MM.1S (cell line): ENCODE measurements around the gene PTPRN2.

ENCODE experiments used
- DNase-seq: peaks from one replicate; pipeline ENCODE4 v3.0.0-alpha.2; 2015
- H2AFZ ChIP-seq: fragments of 300-600 bp; sonication (generic); 2 replicates; pipeline ENCODE4 v1.6.0; 2016; ENCODE audit warnings: antibody characterized with exemption, low read length
- H3F3A ChIP-seq: fragments of 300-600 bp; sonication (generic); 2 replicates; pipeline ENCODE4 v1.6.1; 2016; ENCODE audit warnings: mild to moderate bottlenecking, antibody characterized with exemption, low read length, moderate library complexity, mixed read lengths; ENCODE audit not compliant: insufficient read depth
- H3K27ac ChIP-seq: fragments of 300-600 bp; sonication (generic); 2 replicates; pipeline ENCODE4 v1.5.1; 2016; ENCODE audit warnings: mild to moderate bottlenecking, low read length
- H3K27me3 ChIP-seq: fragments of 300-600 bp; sonication (generic); replicated peaks from 2 replicates; pipeline ENCODE4 v1.6.0; 2016; ENCODE audit warnings: low read length; ENCODE audit not compliant: insufficient read depth
- H3K36me3 ChIP-seq: fragments of 300-600 bp; sonication (generic); replicated peaks from 2 replicates; pipeline ENCODE4 v1.6.1; 2016; ENCODE audit warnings: mild to moderate bottlenecking, low read length, mixed read lengths; ENCODE audit not compliant: insufficient read depth
- H3K4me1 ChIP-seq: fragments of 300-600 bp; sonication (generic); 2 replicates; pipeline ENCODE4 v1.6.1; 2016; ENCODE audit warnings: low read length, mixed read lengths
- H3K4me2 ChIP-seq: fragments of 300-600 bp; sonication (generic); 2 replicates; pipeline ENCODE4 v1.6.0; 2016; ENCODE audit warnings: low read depth, low read length
- H3K4me3 ChIP-seq: fragments of 300-600 bp; sonication (generic); 2 replicates; pipeline ENCODE4 v1.5.1; 2016; ENCODE audit warnings: low read length, mixed read lengths
- H3K79me2 ChIP-seq: fragments of 300-600 bp; sonication (generic); 2 replicates; pipeline ENCODE4 v1.6.1; 2016; ENCODE audit warnings: mixed run types, low read length, mixed read lengths
- H3K9ac ChIP-seq: fragments of 300-600 bp; sonication (generic); 2 replicates; pipeline ENCODE4 v1.6.1; 2016; ENCODE audit warnings: low read length, mixed read lengths
- H3K9me2 ChIP-seq: fragments of 300-600 bp; sonication (generic); replicated peaks from 2 replicates; pipeline ENCODE4 v1.6.1; 2016; ENCODE audit warnings: mild to moderate bottlenecking, low read length, mixed read lengths; ENCODE audit not compliant: insufficient read depth
- H3K9me3 ChIP-seq: fragments of 300-600 bp; sonication (generic); replicated peaks from 2 replicates; pipeline ENCODE4 v1.6.1; 2016; ENCODE audit warnings: mild to moderate bottlenecking, low read length, mixed read lengths; ENCODE audit not compliant: insufficient read depth
- H4K20me1 ChIP-seq: fragments of 300-600 bp; sonication (generic); 2 replicates; pipeline ENCODE4 v1.6.1; 2016; ENCODE audit warnings: mild to moderate bottlenecking, low read length, moderate library complexity, mixed read lengths; ENCODE audit not compliant: insufficient read depth
- EZH2 ChIP-seq: fragments of 300-600 bp; sonication (generic); optimal IDR thresholded peaks from 2 replicates; pipeline ENCODE3; 2017; ENCODE audit warnings: low read depth, mild to moderate bottlenecking, antibody characterized with exemption, low read length, mixed read lengths
- EZH2phosphoT487 ChIP-seq: fragments of 300-600 bp; sonication (generic); IDR thresholded peaks from 2 replicates; pipeline ENCODE4 v1.6.1; 2018; ENCODE audit warnings: antibody characterized with exemption, low read length
- TF ChIP-seq, protein P1 (sequence below): fragments of 300-600 bp; sonication (generic); IDR thresholded peaks from 2 replicates; pipeline ENCODE4 v1.5.1; 2016; ENCODE audit warnings: antibody characterized with exemption, low read length, mixed read lengths

PTPRN2 gene

GRCh38 chr7:157586426-157586955 is 1001.1 kb downstream of the PTPRN2 start:
- Histone ChIP-seq H3K4me3 (no peak overlapping the region), H3K36me3 (no peaks in the 10 kb centered on the region), H3K27me3 (peaks cover 98% of the 10 kb centered on the region), H3F3A (no peaks in the 10 kb centered on the region), H3K4me1 (no peaks in the 10 kb centered on the region), H4K20me1 (no peaks in the 10 kb centered on the region), H3K4me2 (no peak overlapping the region), H3K9me2 (no peaks in the 10 kb centered on the region), H3K9me3 (no peaks in the 10 kb centered on the region), H3K9ac (no peak overlapping the region), H2AFZ (no peak overlapping the region), H3K27ac (no peak overlapping the region), H3K79me2 (no peaks in the 10 kb centered on the region)
- DNase-seq = no peak
- TF ChIP-seq, protein P1, sequence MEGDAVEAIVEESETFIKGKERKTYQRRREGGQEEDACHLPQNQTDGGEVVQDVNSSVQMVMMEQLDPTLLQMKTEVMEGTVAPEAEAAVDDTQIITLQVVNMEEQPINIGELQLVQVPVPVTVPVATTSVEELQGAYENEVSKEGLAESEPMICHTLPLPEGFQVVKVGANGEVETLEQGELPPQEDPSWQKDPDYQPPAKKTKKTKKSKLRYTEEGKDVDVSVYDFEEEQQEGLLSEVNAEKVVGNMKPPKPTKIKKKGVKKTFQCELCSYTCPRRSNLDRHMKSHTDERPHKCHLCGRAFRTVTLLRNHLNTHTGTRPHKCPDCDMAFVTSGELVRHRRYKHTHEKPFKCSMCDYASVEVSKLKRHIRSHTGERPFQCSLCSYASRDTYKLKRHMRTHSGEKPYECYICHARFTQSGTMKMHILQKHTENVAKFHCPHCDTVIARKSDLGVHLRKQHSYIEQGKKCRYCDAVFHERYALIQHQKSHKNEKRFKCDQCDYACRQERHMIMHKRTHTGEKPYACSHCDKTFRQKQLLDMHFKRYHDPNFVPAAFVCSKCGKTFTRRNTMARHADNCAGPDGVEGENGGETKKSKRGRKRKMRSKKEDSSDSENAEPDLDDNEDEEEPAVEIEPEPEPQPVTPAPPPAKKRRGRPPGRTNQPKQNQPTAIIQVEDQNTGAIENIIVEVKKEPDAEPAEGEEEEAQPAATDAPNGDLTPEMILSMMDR = no peak
- TF ChIP-seq EZH2phosphoT487 = no peak
- no peak for TF ChIP-seq EZH2

DNA sequence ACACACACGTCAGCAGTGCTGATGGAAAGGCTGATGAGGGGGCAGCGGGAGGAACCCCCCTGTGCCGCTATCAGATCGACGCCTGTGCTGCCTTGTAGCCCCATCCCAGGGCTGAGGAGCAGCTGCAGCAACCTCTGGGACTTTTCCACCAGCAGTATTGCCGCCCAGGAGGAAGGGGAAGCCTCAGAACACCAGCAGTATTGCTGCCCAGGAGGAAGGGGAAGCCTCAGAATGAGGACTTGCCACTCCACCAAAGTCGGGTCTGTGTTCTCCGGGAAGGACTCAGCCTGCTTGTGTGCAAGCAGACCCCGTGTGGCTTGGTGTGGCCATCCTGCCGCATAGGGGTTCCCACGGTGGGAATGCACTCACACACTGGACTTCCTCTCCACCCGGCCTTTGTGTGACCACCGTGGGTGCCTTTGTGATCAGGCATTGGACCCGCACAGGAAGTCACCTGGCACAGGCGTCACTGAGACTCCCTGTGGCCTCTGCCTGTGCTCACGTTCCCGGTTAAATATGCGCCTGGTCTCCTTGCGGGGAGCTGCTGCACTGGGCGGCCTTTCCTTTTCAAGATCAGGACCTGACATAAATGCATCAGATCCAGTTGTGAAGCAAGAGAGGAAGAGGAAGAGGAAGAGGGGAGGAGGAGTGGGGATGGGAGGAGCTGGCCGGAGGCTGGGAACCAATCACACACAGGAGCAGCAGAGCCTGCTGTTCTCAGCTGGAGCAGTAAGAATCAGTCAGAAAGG is 1002.3 kb downstream of the PTPRN2 start:
- Histone ChIP-seq H3K4me3 (no peak overlapping the region), H3K36me3 (no peaks in the 10 kb centered on the region), H3K9me3 (no peaks in the 10 kb centered on the region)

GRCh38 chr7:157584420-157584819 is 1003.2 kb downstream of the PTPRN2 start:
- no peaks in the 10 kb centered on the region for H3F3A ChIP-seq
- H3K9ac ChIP-seq = no peak overlapping the region
- H3K9me3 ChIP-seq = no peaks in the 10 kb centered on the region
- no peak overlapping the region for H3K27ac ChIP-seq
- H3K4me1 ChIP-seq = no peaks in the 10 kb centered on the region
- no peak overlapping the region for H2AFZ ChIP-seq
- H3K4me2 ChIP-seq = no peak overlapping the region
- no peaks in the 10 kb centered on the region for H3K36me3 ChIP-seq
- peaks cover 90% of the 10 kb centered on the region for H3K27me3 ChIP-seq
- no peaks in the 10 kb centered on the region for H4K20me1 ChIP-seq
- no peaks in the 10 kb centered on the region for H3K79me2 ChIP-seq
- TF ChIP-seq EZH2 = no peak
- TF ChIP-seq, protein P1 = no peak
- no peak for TF ChIP-seq EZH2phosphoT487
- no peak overlapping the region for H3K4me3 ChIP-seq
- H3K9me2 ChIP-seq = no peaks in the 10 kb centered on the region
- no peak for DNase-seq

More for the DNA sequence above, 1002.3 kb downstream of the PTPRN2 start:
- no peak overlapping the region for H2AFZ ChIP-seq
- H3K9me2 ChIP-seq = no peaks in the 10 kb centered on the region
- H3K27me3 ChIP-seq = peaks cover 90% of the 10 kb centered on the region
- TF ChIP-seq EZH2phosphoT487 (no peak), EZH2 (no peak)
- TF ChIP-seq, protein P1 = no peak
- no peaks in the 10 kb centered on the region for H3K79me2 ChIP-seq
- H3F3A ChIP-seq = no peaks in the 10 kb centered on the region
- no peak overlapping the region for H3K4me2 ChIP-seq
- H3K9ac ChIP-seq = no peak overlapping the region
- H3K27ac ChIP-seq = no peak overlapping the region
- no peaks in the 10 kb centered on the region for H4K20me1 ChIP-seq
- no peak for DNase-seq
- H3K4me1 ChIP-seq = no peaks in the 10 kb centered on the region
